Measurements from ENCODE around the gene PLXND1. TPM values are rescaled to one million over a fixed set of nuclear protein-coding genes. Genes with fewer than 3 reads are reported as not detected.
A peak's percentile ranks its signal among the peaks of the same experiment; 100 is the strongest.

PLXND1 gene
- total RNA-seq, 1 donor from 2014 or later = 9.0 TPM

- no peaks in the 10 kb centered on the region for H4K20me1 ChIP-seq (ENCODE audit: low read depth)
- H3K4me3 Mint-ChIP-seq = no peak overlapping the region
- no peaks in the 10 kb centered on the region for H3K9me3 Mint-ChIP-seq
- H3K9ac ChIP-seq = no peak overlapping the region
- H3K36me3 Mint-ChIP-seq = no peaks in the 10 kb centered on the region
- no peak overlapping the region for H3K4me3 ChIP-seq
- H3K79me2 ChIP-seq (ENCODE audit: low read depth) = no peaks in the 10 kb centered on the region
- no peak overlapping the region for H3K27ac Mint-ChIP-seq
- peaks cover 5% of the 10 kb centered on the region for H3K4me1 ChIP-seq
- DNase-seq (ENCODE audit: low spot score) = no peak
- no peaks in the 10 kb centered on the region for H3K36me3 ChIP-seq
- H3F3A ChIP-seq (ENCODE audit: low read depth) = no peaks in the 10 kb centered on the region
- H3K27me3 Mint-ChIP-seq (ENCODE audit: insufficient read depth, low read depth) = peaks cover 17% of the 10 kb centered on the region
- peaks cover 23% of the 10 kb centered on the region for H3K4me1 Mint-ChIP-seq
- TF ChIP-seq EZH2 (IDR thresholded peaks at IDR 0.05) = no peak
- TF ChIP-seq CTCF (IDR thresholded peaks at IDR 0.05) = no peak
- no peak for TF ChIP-seq EZH2phosphoT487 (IDR thresholded peaks at IDR 0.05)
- no peak overlapping the region for H3K27ac ChIP-seq
- no peak overlapping the region for H3K4me2 ChIP-seq
- no peaks in the 10 kb centered on the region for H3K9me3 ChIP-seq (ENCODE audit: low read depth)
- no peak overlapping the region for H2AFZ ChIP-seq (replicated peaks)
- H3K27me3 ChIP-seq = no peaks in the 10 kb centered on the region
Measured at GRCh38 chr3:129619726-129620162, 13.3 kb upstream of the PLXND1 start.

GRCh38 chr3:129618901-129619671 lies 12.6 kb upstream of the PLXND1 start:
- H3K9me3 Mint-ChIP-seq = no peaks in the 10 kb centered on the region
- Histone ChIP-seq H3K4me2 (no peak overlapping the region), H3K36me3 (no peaks in the 10 kb centered on the region), H3K79me2 (ENCODE audit: low read depth) (no peaks in the 10 kb centered on the region), H3F3A (ENCODE audit: low read depth) (no peaks in the 10 kb centered on the region), H3K9ac (peak overlapping the region; percentile 13), H4K20me1 (ENCODE audit: low read depth) (no peaks in the 10 kb centered on the region), H3K4me1 (peaks cover 5% of the 10 kb centered on the region), H2AFZ (replicated peaks) (no peak overlapping the region), H3K4me3 (no peak overlapping the region), H3K9me3 (ENCODE audit: low read depth) (no peaks in the 10 kb centered on the region), H3K27ac (no peak overlapping the region), H3K27me3 (no peaks in the 10 kb centered on the region)
- no peak overlapping the region for H3K4me3 Mint-ChIP-seq
- H3K27me3 Mint-ChIP-seq (ENCODE audit: insufficient read depth, low read depth) = peaks cover 17% of the 10 kb centered on the region
- no peaks in the 10 kb centered on the region for H3K36me3 Mint-ChIP-seq
- peak overlapping the region; percentile 25 for H3K27ac Mint-ChIP-seq
- H3K4me1 Mint-ChIP-seq = peaks cover 22% of the 10 kb centered on the region
- TF ChIP-seq EZH2phosphoT487 (IDR thresholded peaks at IDR 0.05) (no peak), EZH2 (IDR thresholded peaks at IDR 0.05) (no peak), CTCF (IDR thresholded peaks at IDR 0.05) (no peak)
- DNase-seq (ENCODE audit: low spot score) = no peak

- peaks cover 15% of the 10 kb centered on the region for H3K27me3 Mint-ChIP-seq (ENCODE audit: insufficient read depth, low read depth)
- Histone ChIP-seq H3F3A (ENCODE audit: low read depth) (no peaks in the 10 kb centered on the region), H3K4me1 (peaks cover 5% of the 10 kb centered on the region), H3K4me2 (no peak overlapping the region), H3K9ac (no peak overlapping the region), H3K27ac (no peak overlapping the region), H3K9me3 (ENCODE audit: low read depth) (no peaks in the 10 kb centered on the region), H3K36me3 (no peaks in the 10 kb centered on the region), H2AFZ (replicated peaks) (no peak overlapping the region), H4K20me1 (ENCODE audit: low read depth) (no peaks in the 10 kb centered on the region), H3K27me3 (no peaks in the 10 kb centered on the region), H3K79me2 (ENCODE audit: low read depth) (no peaks in the 10 kb centered on the region), H3K4me3 (no peak overlapping the region)
- no peaks in the 10 kb centered on the region for H3K9me3 Mint-ChIP-seq
- peaks cover 21% of the 10 kb centered on the region for H3K4me1 Mint-ChIP-seq
- no peak for DNase-seq (ENCODE audit: low spot score)
- TF ChIP-seq EZH2 (IDR thresholded peaks at IDR 0.05) (no peak), CTCF (IDR thresholded peaks at IDR 0.05) (no peak), EZH2phosphoT487 (IDR thresholded peaks at IDR 0.05) (no peak)
- no peak overlapping the region for H3K4me3 Mint-ChIP-seq
- no peaks in the 10 kb centered on the region for H3K36me3 Mint-ChIP-seq
- no peak overlapping the region for H3K27ac Mint-ChIP-seq
Measured at GRCh38 chr3:129618186-129618820, 11.8 kb upstream of the PLXND1 start.

Data from neural progenitor cell (in vitro differentiated cells).